ENCODE data around the gene FAM171A1. TPM values are rescaled to one million over a fixed set of nuclear protein-coding genes. Genes with fewer than 3 reads are reported as not detected.

Gene FAM171A1
- total and polyA plus RNA-seq, 3 experiments from 2014 or later, result 4.2 to 9.7 (median 4.9) TPM

GRCh38 chr10:15369256-15370211 lies 1.6 kb downstream of the FAM171A1 start:
- ChIA-PET POLR2A (no interaction called here), CTCF (no interaction called here)
- Histone ChIP-seq H3K4me3 (ENCODE audit: low read length) (peak overlapping the region; percentile 15), H3K27ac (ENCODE audit: low read depth, low read length) (peak overlapping the region; percentile 47), H3K27me3 (ENCODE audit: insufficient read depth, low read length, poor library complexity, severe bottlenecking) (peaks cover 10% of the 10 kb centered on the region), H3K4me1 (ENCODE audit: insufficient read depth, low read length) (peaks cover 5% of the 10 kb centered on the region), H3K36me3 (ENCODE audit: insufficient read depth, low read length) (no peaks in the 10 kb centered on the region), H3K9me3 (ENCODE audit: low read length) (no peaks in the 10 kb centered on the region)
- Mint-ChIP-seq H3K36me3 (no peaks in the 10 kb centered on the region), H3K9me3 (peaks cover 0 to 2% (median 0%) of the 10 kb centered on the region in 5 donors), H3K27me3 (peaks cover 28 to 40% of the 10 kb centered on the region in 2 donors), H3K4me3 (peak overlapping the region; percentile 73 to 85 (median 76)), H3K27ac (peak overlapping the region in 5 of 8 donors; percentile 8 to 88 (median 63)), H3K4me1 (peaks cover 7 to 19% (median 16%) of the 10 kb centered on the region in 3 donors)
- peak in 1 of 5 donors; percentile 1 for DNase-seq

GRCh38 chr10:15368101-15368855 lies 2.8 kb downstream of the FAM171A1 start:
- Histone ChIP-seq H3K4me1 (ENCODE audit: insufficient read depth, low read length) (peaks cover 5% of the 10 kb centered on the region), H3K27me3 (ENCODE audit: insufficient read depth, low read length, poor library complexity, severe bottlenecking) (peaks cover 10% of the 10 kb centered on the region), H3K9me3 (ENCODE audit: low read length) (no peaks in the 10 kb centered on the region), H3K36me3 (ENCODE audit: insufficient read depth, low read length) (no peaks in the 10 kb centered on the region), H3K4me3 (ENCODE audit: low read length) (no peak overlapping the region), H3K27ac (ENCODE audit: low read depth, low read length) (no peak overlapping the region)
- H3K4me3 Mint-ChIP-seq, result peak overlapping the region in 1 of 7 donors; percentile 44
- ChIA-PET CTCF (no interaction called here), POLR2A (no interaction called here)
- peaks cover 0 to 2% (median 0%) of the 10 kb centered on the region in 5 donors for H3K9me3 Mint-ChIP-seq
- peaks cover 7 to 19% (median 16%) of the 10 kb centered on the region in 3 donors for H3K4me1 Mint-ChIP-seq
- no peaks in the 10 kb centered on the region for H3K36me3 Mint-ChIP-seq
- no peak for DNase-seq
- peaks cover 23 to 35% of the 10 kb centered on the region in 2 donors for H3K27me3 Mint-ChIP-seq
- peak overlapping the region in 1 of 8 donors; percentile 38 for H3K27ac Mint-ChIP-seq

GRCh38 chr10:15367296-15368085 lies 3.6 kb downstream of the FAM171A1 start:
- no peaks in the 10 kb centered on the region for H3K36me3 ChIP-seq (ENCODE audit: insufficient read depth, low read length)
- DNase-seq, result no peak
- H3K36me3 Mint-ChIP-seq, result no peaks in the 10 kb centered on the region
- H3K27ac ChIP-seq (ENCODE audit: low read depth, low read length), result no peak overlapping the region
- no peaks in the 10 kb centered on the region for H3K9me3 ChIP-seq (ENCODE audit: low read length)
- peaks cover 7 to 16% (median 11%) of the 10 kb centered on the region in 3 donors for H3K4me1 Mint-ChIP-seq
- peaks cover 5% of the 10 kb centered on the region for H3K4me1 ChIP-seq (ENCODE audit: insufficient read depth, low read length)
- H3K4me3 ChIP-seq (ENCODE audit: low read length), result no peak overlapping the region
- peaks cover 0 to 2% (median 0%) of the 10 kb centered on the region in 5 donors for H3K9me3 Mint-ChIP-seq
- H3K27ac Mint-ChIP-seq, result no peak overlapping the region
- peaks cover 24 to 33% of the 10 kb centered on the region in 2 donors for H3K27me3 Mint-ChIP-seq
- ChIA-PET CTCF (no interaction called here), POLR2A (no interaction called here)
- peaks cover 10% of the 10 kb centered on the region for H3K27me3 ChIP-seq (ENCODE audit: insufficient read depth, low read length, poor library complexity, severe bottlenecking)
- H3K4me3 Mint-ChIP-seq, result peak overlapping the region in 1 of 7 donors; percentile 9

GRCh38 chr10:15365692-15366091 lies 5.4 kb downstream of the FAM171A1 start:
- no peak overlapping the region for H3K4me3 Mint-ChIP-seq
- Histone ChIP-seq H3K36me3 (ENCODE audit: insufficient read depth, low read length) (no peaks in the 10 kb centered on the region), H3K9me3 (ENCODE audit: low read length) (no peaks in the 10 kb centered on the region), H3K4me1 (ENCODE audit: insufficient read depth, low read length) (no peaks in the 10 kb centered on the region), H3K4me3 (ENCODE audit: low read length) (no peak overlapping the region), H3K27ac (ENCODE audit: low read depth, low read length) (no peak overlapping the region), H3K27me3 (ENCODE audit: insufficient read depth, low read length, poor library complexity, severe bottlenecking) (no peaks in the 10 kb centered on the region)
- peaks cover 17 to 37% of the 10 kb centered on the region in 2 donors for H3K27me3 Mint-ChIP-seq
- no peak overlapping the region for H3K27ac Mint-ChIP-seq
- ChIA-PET CTCF (interaction anchor here (1.1 kb wide), 1 partner anchor 64 kb away, joined by 3 read pairs; no protein-coding TSS in a partner anchor), POLR2A (no interaction called here)
- H3K36me3 Mint-ChIP-seq, result no peaks in the 10 kb centered on the region
- H3K9me3 Mint-ChIP-seq, result peaks cover 0 to 2% (median 0%) of the 10 kb centered on the region in 5 donors
- DNase-seq, result no peak
- H3K4me1 Mint-ChIP-seq, result peaks cover 7 to 12% (median 8%) of the 10 kb centered on the region in 3 donors

GRCh38 chr10:15364001-15364400 lies 7.1 kb downstream of the FAM171A1 start:
- H3K27me3 Mint-ChIP-seq, result peaks cover 13 to 37% of the 10 kb centered on the region in 2 donors
- Histone ChIP-seq H3K9me3 (ENCODE audit: low read length) (no peaks in the 10 kb centered on the region), H3K27me3 (ENCODE audit: insufficient read depth, low read length, poor library complexity, severe bottlenecking) (no peaks in the 10 kb centered on the region), H3K4me3 (ENCODE audit: low read length) (no peak overlapping the region), H3K4me1 (ENCODE audit: insufficient read depth, low read length) (no peaks in the 10 kb centered on the region), H3K27ac (ENCODE audit: low read depth, low read length) (no peak overlapping the region), H3K36me3 (ENCODE audit: insufficient read depth, low read length) (no peaks in the 10 kb centered on the region)
- ChIA-PET CTCF (no interaction called here), POLR2A (no interaction called here)
- H3K4me1 Mint-ChIP-seq, result peaks cover 0 to 5% (median 4%) of the 10 kb centered on the region in 3 donors
- H3K9me3 Mint-ChIP-seq, result peaks cover 0 to 2% (median 0%) of the 10 kb centered on the region in 5 donors
- no peaks in the 10 kb centered on the region for H3K36me3 Mint-ChIP-seq
- no peak overlapping the region for H3K27ac Mint-ChIP-seq
- no peak overlapping the region for H3K4me3 Mint-ChIP-seq
- no peak for DNase-seq

- peaks cover 0 to 5% (median 4%) of the 10 kb centered on the region in 3 donors for H3K4me1 Mint-ChIP-seq
- H3K27me3 ChIP-seq (ENCODE audit: insufficient read depth, low read length, poor library complexity, severe bottlenecking), result no peaks in the 10 kb centered on the region
- DNase-seq, result no peak
- H3K36me3 Mint-ChIP-seq, result no peaks in the 10 kb centered on the region
- no peaks in the 10 kb centered on the region for H3K9me3 ChIP-seq (ENCODE audit: low read length)
- H3K4me3 Mint-ChIP-seq, result no peak overlapping the region
- H3K36me3 ChIP-seq (ENCODE audit: insufficient read depth, low read length), result no peaks in the 10 kb centered on the region
- H3K4me1 ChIP-seq (ENCODE audit: insufficient read depth, low read length), result no peaks in the 10 kb centered on the region
- peaks cover 11 to 37% of the 10 kb centered on the region in 2 donors for H3K27me3 Mint-ChIP-seq
- peaks cover 0 to 2% (median 0%) of the 10 kb centered on the region in 5 donors for H3K9me3 Mint-ChIP-seq
- CTCF ChIA-PET, result no interaction called here
- no peak overlapping the region for H3K27ac Mint-ChIP-seq
- no peak overlapping the region for H3K4me3 ChIP-seq (ENCODE audit: low read length)
- no peak overlapping the region for H3K27ac ChIP-seq (ENCODE audit: low read depth, low read length)
- POLR2A ChIA-PET, result no interaction called here
Measured at GRCh38 chr10:15363031-15363430, 8.1 kb downstream of the FAM171A1 start.

GRCh38 chr10:15361131-15361530 lies 10.0 kb downstream of the FAM171A1 start:
- no peak overlapping the region for H3K4me3 ChIP-seq (ENCODE audit: low read length)
- no peak for DNase-seq
- H3K36me3 ChIP-seq (ENCODE audit: insufficient read depth, low read length), result no peaks in the 10 kb centered on the region
- no peaks in the 10 kb centered on the region for H3K9me3 ChIP-seq (ENCODE audit: low read length)
- POLR2A ChIA-PET, result no interaction called here
- Mint-ChIP-seq H3K4me3 (no peak overlapping the region), H3K9me3 (peaks cover 0 to 2% (median 0%) of the 10 kb centered on the region in 5 donors), H3K36me3 (no peaks in the 10 kb centered on the region), H3K27me3 (peaks cover 9 to 37% of the 10 kb centered on the region in 2 donors), H3K27ac (no peak overlapping the region), H3K4me1 (peaks cover 0 to 5% (median 4%) of the 10 kb centered on the region in 3 donors)
- CTCF ChIA-PET, result no interaction called here
- no peaks in the 10 kb centered on the region for H3K27me3 ChIP-seq (ENCODE audit: insufficient read depth, low read length, poor library complexity, severe bottlenecking)
- no peak overlapping the region for H3K27ac ChIP-seq (ENCODE audit: low read depth, low read length)
- H3K4me1 ChIP-seq (ENCODE audit: insufficient read depth, low read length), result no peaks in the 10 kb centered on the region
